Mucosa of descending colon (tissue), 3 donors: ENCODE results near the gene ENSA. TPM values are rescaled to one million over a fixed set of nuclear protein-coding genes. Genes with fewer than 3 reads are reported as not detected.
"Not testable (repeated sequence)": the region's sequence is repeated elsewhere in the genome, so short reads cannot be mapped to it uniquely, and the experiment has no call there.

Source experiments
- ATAC-seq: fragments of 200-7000 bp; cut with Tn5 transposase; one replicate; pipeline ENCODE4 v1.9.1; 2020; ENCODE audit warnings: mild to moderate bottlenecking, moderate library complexity
- DNase-seq, 3 donors: peaks; one replicate each; pipeline ENCODE4 v3.0.0-alpha.2; 2020
- H3K36me3 ChIP-seq: fragments of 200-600 bp; one replicate; pipeline ENCODE4 v1.8.0; 2021; ENCODE audit warnings: low read depth, mild to moderate bottlenecking
- H3K4me1 ChIP-seq: fragments of 200-600 bp; one replicate; pipeline ENCODE4 v1.8.0; 2021; ENCODE audit warnings: low read depth, mild to moderate bottlenecking
- H3K4me3 ChIP-seq: fragments of 200-600 bp; one replicate; pipeline ENCODE4 v1.8.0; 2021; ENCODE audit warnings: mild to moderate bottlenecking
- H3K9me3 ChIP-seq: fragments of 200-600 bp; one replicate; pipeline ENCODE4 v1.8.0; 2021; ENCODE audit warnings: mild to moderate bottlenecking
- CTCF ChIP-seq: fragments of 200-600 bp; IDR thresholded peaks from one replicate; pipeline ENCODE4 v1.8.0; 2022; ENCODE audit warnings: antibody characterized with exemption, mild to moderate bottlenecking
- intact Hi-C, 2 donors: fragments of 100-400 bp; cut with DNase I in 1 of 2; cut with micrococcal nuclease in 1 of 2; formaldehyde crosslinking; loops; one replicate each; pipeline versions ENCODE4 v1.11.0 to v1.11.1; 2022; cut with DNase I, micrococcal nuclease
- total RNA-seq, 3 donors: library from RNA; stranded (reverse); fragmentation: NEBNext Ultra II Directional in 2 of 3; extraction: Animal tissue kit (Norgen Biotek cat#: 25700) in 2 of 3; gene quantifications; one replicate each; pipeline versions ENCODE4 v1.2.1 to v1.2.4, GENCODE V29; 2021 to 2023
- donor health status: DM: no; HTN: no; CAD: no; lungs with moderate emphysema.
- donor health status: DM: no; HTN: no; CAD: no.
- donor health status: DM: no; HTN: yes; CAD: no.

The ENSA gene
- total RNA-seq, 3 donors from 2014 or later, result 174 to 213 (median 194) TPM

- no peak for TF ChIP-seq CTCF
- no peak for DNase-seq
- H3K36me3 ChIP-seq, result no peaks in the 10 kb centered on the region
- H3K4me3 ChIP-seq, result no peak overlapping the region
- peaks cover 19% of the 10 kb centered on the region for H3K4me1 ChIP-seq
- ATAC-seq, result no peak
- no peaks in the 10 kb centered on the region for H3K9me3 ChIP-seq
- intact Hi-C loops, result no loop called here
Measured at GRCh38 chr1:150606463-150607142, 22.8 kb downstream of the ENSA start.

- intact Hi-C loops, H3K36me3 ChIP-seq, H3K4me1 ChIP-seq, ATAC-seq, DNase-seq, H3K4me3 ChIP-seq, H3K9me3 ChIP-seq: not testable (repeated sequence)
Measured at GRCh38 chr1:150605451-150605731, 24.0 kb downstream of the ENSA start.

GRCh38 chr1:150604226-150604588 is 25.2 kb downstream of the ENSA start:
- Histone ChIP-seq H3K4me3 (no peak overlapping the region), H3K9me3 (no peaks in the 10 kb centered on the region), H3K36me3 (no peaks in the 10 kb centered on the region), H3K4me1 (peaks cover 3% of the 10 kb centered on the region)
- intact Hi-C loops, result no loop called here
- ATAC-seq, result no peak
- DNase-seq, result no peak
- TF ChIP-seq CTCF, result no peak

- H3K4me1 ChIP-seq, result peaks cover 3% of the 10 kb centered on the region
- intact Hi-C loops, result no loop called here
- H3K36me3 ChIP-seq, result no peaks in the 10 kb centered on the region
- TF ChIP-seq CTCF, result no peak
- H3K4me3 ChIP-seq, result no peak overlapping the region
- DNase-seq (no peak), ATAC-seq (no peak)
- no peaks in the 10 kb centered on the region for H3K9me3 ChIP-seq
Measured at GRCh38 chr1:150603711-150604110, 25.7 kb downstream of the ENSA start.

GRCh38 chr1:150602372-150602771 is 27.0 kb downstream of the ENSA start:
- H3K36me3 ChIP-seq, intact Hi-C loops, H3K4me1 ChIP-seq, H3K9me3 ChIP-seq, DNase-seq, ATAC-seq, H3K4me3 ChIP-seq: not testable (repeated sequence)

- Histone ChIP-seq H3K9me3 (no peaks in the 10 kb centered on the region), H3K36me3 (no peaks in the 10 kb centered on the region), H3K4me1 (peaks cover 3% of the 10 kb centered on the region), H3K4me3 (no peak overlapping the region)
- ATAC-seq (no peak), DNase-seq (no peak)
- intact Hi-C loops, result no loop called here
- no peak for TF ChIP-seq CTCF
Measured at GRCh38 chr1:150601540-150601939, 27.9 kb downstream of the ENSA start.

GRCh38 chr1:150598346-150598745 is 31.1 kb downstream of the ENSA start:
- H3K36me3 ChIP-seq, DNase-seq, intact Hi-C loops, H3K4me1 ChIP-seq, ATAC-seq, H3K9me3 ChIP-seq, H3K4me3 ChIP-seq: not testable (repeated sequence)
